Fibroblast of the aortic adventitia (primary cell): ENCODE measurements around the gene CRACDL. TPM values are rescaled to one million over a fixed set of nuclear protein-coding genes. Genes with fewer than 3 reads are reported as not detected.

Source experiments
- DNase-seq: peaks from one replicate; pipeline ENCODE4 v3.0.0-alpha.2; 2010; ENCODE audit warnings: low read depth
- H3K4me3 ChIP-seq: 2 replicates; pipeline ENCODE4 v1.5.1; 2011; ENCODE audit warnings: low read depth, mild to moderate bottlenecking, control low read depth, low read length, moderate library complexity
- CTCF ChIP-seq: IDR thresholded peaks from 2 replicates; pipeline ENCODE4 v1.5.1; 2011; ENCODE audit warnings: mild to moderate bottlenecking, low read length, control low read depth, inconsistent platforms; ENCODE audit not compliant: insufficient read depth
- total RNA-seq: library from RNA; depleted of rRNA; stranded (reverse); fragments of >200 nt; gene quantifications from 2 replicates; pipeline ENCODE4 v1.2.3, GENCODE V29; 2012; ENCODE audit warnings: low replicate concordance

CRACDL gene
- total RNA-seq, 1 donor = not detected

DNA sequence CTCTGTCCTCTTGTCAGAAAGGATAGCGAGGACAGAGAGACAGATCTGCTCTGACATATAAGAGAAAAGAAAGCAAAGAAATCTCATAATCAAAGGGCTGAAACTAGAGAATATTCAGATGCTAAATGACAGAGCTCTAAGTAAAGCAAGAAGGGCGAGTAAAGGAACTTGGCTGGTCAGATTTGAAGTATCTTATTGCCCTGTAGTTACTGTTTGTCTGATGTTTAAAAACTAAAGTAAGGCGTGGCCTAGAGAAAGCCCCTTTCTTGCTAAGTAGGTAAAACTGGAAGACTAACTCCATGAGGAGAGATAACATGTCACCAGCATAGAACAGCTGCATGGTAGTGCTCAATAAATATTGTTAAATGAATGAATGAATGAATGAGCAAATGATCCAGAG is 70.0 kb downstream of the CRACDL start:
- no peak overlapping the region for H3K4me3 ChIP-seq
- no peak for TF ChIP-seq CTCF
- no peak for DNase-seq

DNA sequence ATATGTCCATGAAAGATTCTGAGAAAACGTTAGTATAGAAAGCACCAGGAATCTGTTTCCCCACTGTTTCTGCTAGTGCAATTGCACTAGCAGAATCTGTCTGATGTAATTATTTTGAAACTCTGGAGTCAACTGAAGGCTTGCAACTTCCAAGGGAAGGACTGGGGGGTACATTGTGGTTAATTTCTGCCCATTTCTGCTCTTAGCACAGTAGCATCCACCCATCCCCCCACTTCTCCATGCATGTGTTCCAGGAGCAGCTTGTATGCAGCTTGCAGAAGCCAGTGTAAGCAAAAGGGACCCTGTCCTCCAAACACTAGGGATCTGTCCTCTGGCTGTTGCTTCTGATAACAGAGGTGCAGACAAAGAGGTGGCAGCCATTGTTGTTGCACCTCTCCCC is 74.4 kb downstream of the CRACDL start:
- no peak for TF ChIP-seq CTCF
- no peak overlapping the region for H3K4me3 ChIP-seq
- no peak for DNase-seq

DNA sequence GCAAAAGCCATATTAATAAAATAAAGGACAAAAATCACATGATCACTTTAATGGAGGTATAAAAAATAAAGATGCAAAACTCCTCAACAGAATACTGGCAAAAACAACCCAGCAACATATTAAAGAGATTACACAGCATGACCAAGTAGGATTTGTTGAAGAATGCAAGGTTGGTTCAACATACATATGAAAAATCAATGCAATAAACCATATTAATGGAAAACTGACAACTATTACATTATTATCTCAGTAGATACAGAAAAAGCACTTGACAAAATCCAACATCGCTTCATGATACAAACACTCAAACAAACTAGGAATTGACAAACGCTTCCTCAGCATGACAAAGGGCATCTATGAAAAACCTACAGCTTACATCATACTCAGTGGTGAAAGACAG is 76.7 kb downstream of the CRACDL start:
- DNase-seq = no peak

GRCh38 chr2:98857001-98857400 is 79.0 kb downstream of the CRACDL start:
- no peak for DNase-seq
- H3K4me3 ChIP-seq = no peak overlapping the region
- TF ChIP-seq CTCF = no peak

More for the DNA sequence above, 76.7 kb downstream of the CRACDL start:
- TF ChIP-seq CTCF = no peak
- no peak overlapping the region for H3K4me3 ChIP-seq

DNA sequence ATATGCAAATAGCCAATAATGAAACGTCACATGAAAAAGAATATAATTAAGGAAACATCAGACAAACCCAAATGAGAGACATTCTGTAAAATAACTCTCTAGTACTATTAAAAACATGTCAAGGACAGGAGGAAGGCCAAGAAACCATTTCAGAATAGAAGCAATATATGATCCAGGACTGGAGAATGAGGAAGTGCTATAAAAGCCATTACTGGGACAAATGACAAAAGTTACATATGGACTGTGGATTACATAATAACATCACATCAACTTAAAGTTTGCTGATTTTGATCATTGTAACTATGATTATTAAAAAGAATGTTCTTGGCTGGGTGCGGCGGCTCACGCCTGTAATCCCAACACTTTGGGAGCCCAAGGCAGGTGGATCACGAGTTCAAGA is 81.3 kb downstream of the CRACDL start:
- H3K4me3 ChIP-seq = no peak overlapping the region
- no peak for TF ChIP-seq CTCF
- DNase-seq = no peak

DNA sequence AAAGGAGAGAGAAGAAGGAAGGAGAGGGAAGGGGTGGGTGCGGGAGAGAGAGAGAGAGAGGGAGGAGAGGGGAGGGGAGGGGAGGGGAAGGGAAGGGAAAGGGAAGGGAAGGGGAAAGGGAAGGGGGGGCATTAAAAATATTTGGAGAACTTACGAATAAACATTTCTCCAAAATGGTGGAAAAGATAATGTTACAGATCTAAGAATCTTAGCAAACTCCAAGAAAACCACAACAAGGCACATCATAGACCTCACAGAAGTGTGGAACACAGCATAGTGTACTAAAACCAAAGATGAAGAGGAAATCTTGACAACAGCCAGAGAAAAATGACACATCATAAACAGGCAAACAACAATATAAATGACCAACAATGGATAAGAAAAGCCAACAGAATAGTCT is 83.1 kb downstream of the CRACDL start:
- no peak for DNase-seq
- no peak overlapping the region for H3K4me3 ChIP-seq
- no peak for TF ChIP-seq CTCF

GRCh38 chr2:98850074-98850473 is 86.0 kb downstream of the CRACDL start:
- TF ChIP-seq CTCF = no peak
- DNase-seq = no peak
- no peak overlapping the region for H3K4me3 ChIP-seq
